CD4-positive, alpha-beta T cell treated with Interleukin-6 for 4 hours (primary cell): ENCODE measurements around the gene HYPK.

ENCODE experiments used
- DNase-seq: peaks from one replicate; pipeline ENCODE4 v3.0.0-alpha.2; 2020; ENCODE audit warnings: mixed read lengths

The HYPK gene

GRCh38 chr15:43800286-43801141 is at the start of gene HYPK:
HYPK (plus strand) TSS chr15:43800599; CDS start chr15:43800623, 24 bp downstream.
- DNase-seq = peak; percentile 97

GRCh38 chr15:43751885-43752284 is 48.5 kb upstream of the HYPK start:
- DNase-seq = no peak

GRCh38 chr15:43762824-43763223 is 37.6 kb upstream of the HYPK start:
- no peak for DNase-seq

GRCh38 chr15:43763819-43764446 is 36.5 kb upstream of the HYPK start:
- DNase-seq = no peak

- DNase-seq = peak; percentile 76
These were observed 30.7 kb upstream of the HYPK start for GRCh38 chr15:43769584-43770228.

- DNase-seq = no peak
These were observed 28.6 kb upstream of the HYPK start for GRCh38 chr15:43771816-43772215.

GRCh38 chr15:43772624-43773023 is 27.8 kb upstream of the HYPK start:
- no peak for DNase-seq

- no peak for DNase-seq
These were observed 26.3 kb upstream of the HYPK start for GRCh38 chr15:43774062-43774461.

GRCh38 chr15:43775411-43775965 is 24.9 kb upstream of the HYPK start:
- no peak for DNase-seq

GRCh38 chr15:43776101-43776717 is 24.2 kb upstream of the HYPK start:
- DNase-seq = peak; percentile 22

- peak; percentile 91 for DNase-seq
These were observed 23.6 kb upstream of the HYPK start, which contains the start of gene ELL3 for GRCh38 chr15:43776718-43777266. ELL3 (minus strand) TSS chr15:43776966; CDS start chr15:43776901, 65 bp downstream.

GRCh38 chr15:43777267-43777914 is 23.0 kb upstream of the HYPK start:
- DNase-seq = peak; percentile 82

GRCh38 chr15:43779016-43779415 is 21.4 kb upstream of the HYPK start:
- DNase-seq = no peak

- no peak for DNase-seq
These were observed 11.0 kb upstream of the HYPK start for GRCh38 chr15:43789409-43789808.

GRCh38 chr15:43791993-43792760 is 8.2 kb upstream of the HYPK start, which contains the start of gene SERF2:
SERF2 (plus strand) TSS chr15:43792320; CDS start chr15:43792377, 57 bp downstream.
- DNase-seq = peak; percentile 100

- peak; percentile 39 for DNase-seq
These were observed 7.5 kb upstream of the HYPK start for GRCh38 chr15:43792761-43793476.

GRCh38 chr15:43793647-43794046 is 6.8 kb upstream of the HYPK start:
- no peak for DNase-seq

- DNase-seq = no peak
These were observed 5.9 kb upstream of the HYPK start for GRCh38 chr15:43794269-43795037.

- DNase-seq = no peak
These were observed 5.2 kb upstream of the HYPK start for GRCh38 chr15:43795197-43795596.

GRCh38 chr15:43795997-43796396 is 4.4 kb upstream of the HYPK start:
- DNase-seq = no peak
